COLO829 (cell line): ENCODE results near the gene EPB42.
"Not testable (repeated sequence)": the region's sequence is repeated elsewhere in the genome, so short reads cannot be mapped to it uniquely, and the experiment has no call there.

Experiments
- DNase-seq: peaks from one replicate; pipeline ENCODE4 v3.0.0; 2012; ENCODE audit warnings: low spot score

The EPB42 gene

DNA sequence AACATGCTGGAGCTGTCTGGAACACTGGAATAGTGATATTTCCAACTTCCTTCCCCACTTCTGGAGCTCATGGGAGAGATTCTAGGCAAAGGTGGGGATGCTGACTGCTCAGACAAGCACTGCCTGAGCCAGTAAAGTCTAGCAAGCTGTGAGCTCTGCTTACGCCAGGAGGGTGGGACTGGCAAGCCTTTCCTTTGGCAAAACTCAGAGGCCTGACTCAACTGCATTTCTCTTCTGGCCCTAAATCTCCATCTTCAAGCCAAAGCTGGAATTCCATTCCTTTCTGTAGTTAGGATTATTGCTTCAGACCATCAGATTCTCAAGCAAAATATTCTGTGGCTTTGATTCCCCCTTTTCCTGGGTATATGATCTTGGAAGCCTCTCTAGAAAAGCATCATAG, 20.3 kb upstream of the EPB42 start:
- no peak for DNase-seq

GRCh38 chr15:43239732-43240491, 19.1 kb upstream of the EPB42 start:
- peak; percentile 15 for DNase-seq

GRCh38 chr15:43238671-43239131, 17.9 kb upstream of the EPB42 start:
- no peak for DNase-seq

DNA sequence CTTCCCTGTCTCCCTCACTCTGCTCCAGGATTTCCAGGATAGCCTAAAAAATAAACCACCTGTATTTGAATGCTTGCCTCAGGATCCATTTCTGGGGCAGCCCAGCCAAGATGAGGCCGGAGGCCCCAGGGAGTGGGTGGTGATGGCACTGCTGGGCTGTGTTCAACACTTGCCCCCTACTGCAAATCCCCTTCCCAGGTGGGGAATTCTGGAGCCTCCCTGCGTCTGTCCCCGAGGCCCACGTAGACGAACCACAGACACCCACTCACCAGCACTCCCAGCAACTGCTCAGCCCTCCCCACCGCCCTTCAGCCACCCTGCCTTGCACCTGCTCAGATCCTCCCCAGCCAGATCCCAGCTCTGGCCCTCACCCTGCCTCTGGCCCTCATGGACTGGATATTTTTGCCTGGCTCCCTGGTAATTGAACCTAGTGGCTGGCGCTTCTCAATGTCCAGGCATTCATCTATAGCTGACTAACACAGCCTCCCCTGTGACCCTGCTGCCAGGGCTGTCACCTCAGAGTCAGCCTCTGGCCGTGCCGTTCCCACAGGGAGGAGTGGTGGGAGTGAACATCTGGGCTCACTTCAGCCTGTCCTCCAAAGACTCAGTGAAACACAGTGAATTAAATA, 17.1 kb upstream of the EPB42 start:
- no peak for DNase-seq

GRCh38 chr15:43235536-43235935, 14.7 kb upstream of the EPB42 start:
- DNase-seq, result no peak

DNA sequence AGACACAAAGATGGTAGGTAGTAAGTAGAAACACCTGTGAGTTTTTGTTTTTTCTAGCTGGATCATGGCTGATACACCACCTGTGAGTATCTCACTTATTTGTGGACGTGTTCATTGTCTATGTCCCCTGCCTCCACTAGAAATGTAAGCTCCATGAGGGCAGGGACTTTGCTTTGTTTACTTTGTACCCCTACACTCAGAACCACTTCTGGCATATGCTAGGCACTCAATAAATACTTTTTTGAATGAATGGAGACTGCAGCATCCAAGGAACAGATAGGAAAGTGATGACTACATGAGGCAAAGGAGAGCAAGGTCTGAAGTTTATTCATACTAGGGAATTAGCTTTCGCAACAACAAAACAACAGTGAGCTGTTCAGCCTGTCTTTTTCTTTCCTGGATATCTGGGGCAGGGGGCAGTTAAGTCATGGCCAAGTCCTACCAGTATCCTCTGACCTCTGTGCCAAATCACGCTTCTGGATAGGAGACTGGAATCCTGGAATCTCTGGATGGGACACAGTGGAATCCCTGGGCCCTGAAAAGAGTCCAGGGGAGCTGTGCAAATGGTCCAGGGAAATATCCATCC, 11.6 kb upstream of the EPB42 start:
- no peak for DNase-seq

GRCh38 chr15:43230640-43231115, 9.9 kb upstream of the EPB42 start:
- DNase-seq, result no peak

DNA sequence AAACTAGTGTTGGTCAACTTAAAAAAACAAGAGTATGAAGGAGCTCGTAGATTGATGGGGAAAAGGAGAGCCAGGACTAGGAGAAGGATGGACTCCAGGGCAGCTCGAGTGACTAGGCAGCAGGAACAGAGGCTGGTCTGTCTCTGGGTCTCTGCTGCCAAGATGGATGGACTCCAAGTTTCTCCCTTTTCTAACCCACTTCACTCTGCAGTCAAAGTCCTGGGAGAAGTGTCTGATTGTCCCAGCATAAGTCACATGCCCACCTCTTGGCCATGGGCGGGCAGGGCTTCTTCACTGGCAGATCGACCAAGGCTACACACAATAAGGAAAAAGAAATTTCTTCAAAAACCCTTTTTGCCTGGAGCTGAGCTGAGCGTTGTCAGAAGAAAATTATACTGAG, 9.2 kb upstream of the EPB42 start:
- DNase-seq, result peak; percentile 37

DNA sequence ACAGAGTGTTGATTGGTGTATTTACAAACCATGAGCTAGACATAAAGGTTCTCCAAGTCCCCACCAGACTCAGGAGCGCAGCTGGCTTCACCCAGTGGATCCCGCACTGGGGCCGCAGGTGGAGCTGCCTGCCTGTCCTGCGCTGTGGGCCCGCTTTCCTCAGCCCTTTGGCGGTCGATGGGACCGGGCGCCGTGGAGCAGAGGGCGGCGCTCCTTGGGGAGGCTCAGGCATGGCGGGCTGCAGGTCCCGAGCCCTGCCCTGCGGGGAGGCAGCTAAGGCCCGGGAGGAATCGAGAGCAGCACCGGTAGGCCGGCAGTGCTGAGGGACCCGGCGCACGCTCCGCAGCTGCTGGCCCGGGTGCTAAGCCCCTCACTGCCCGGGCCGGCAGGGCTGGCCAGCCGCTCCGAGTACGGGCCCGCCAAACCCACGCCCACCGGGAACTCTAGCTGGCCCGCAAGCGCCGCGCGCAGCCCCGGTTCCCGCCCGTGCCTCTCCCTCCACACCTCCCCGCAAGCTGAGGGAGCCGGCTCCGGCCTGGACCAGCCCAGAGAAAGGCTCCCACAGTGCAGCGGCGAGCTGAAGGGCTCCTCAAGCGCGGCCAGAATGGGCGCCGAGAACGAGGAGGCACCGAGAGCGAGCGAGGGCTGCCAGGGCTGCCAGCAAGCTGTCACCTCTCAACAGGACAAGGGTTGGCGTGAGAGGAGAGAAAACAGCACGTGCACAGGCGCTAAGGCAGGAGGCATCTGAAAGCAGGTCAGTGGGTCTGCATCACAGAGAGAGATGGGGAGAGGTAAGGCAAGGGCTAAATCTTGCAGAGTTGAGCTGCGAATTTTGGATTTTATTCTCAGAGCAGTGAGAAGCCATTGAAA, 5.9 kb upstream of the EPB42 start:
- no peak for DNase-seq

GRCh38 chr15:43225950-43226255, 5.1 kb upstream of the EPB42 start:
- not testable (repeated sequence) for DNase-seq

- DNase-seq, result peak; percentile 49
Observed at GRCh38 chr15:43225201-43225949, 4.6 kb upstream of the EPB42 start.

DNA sequence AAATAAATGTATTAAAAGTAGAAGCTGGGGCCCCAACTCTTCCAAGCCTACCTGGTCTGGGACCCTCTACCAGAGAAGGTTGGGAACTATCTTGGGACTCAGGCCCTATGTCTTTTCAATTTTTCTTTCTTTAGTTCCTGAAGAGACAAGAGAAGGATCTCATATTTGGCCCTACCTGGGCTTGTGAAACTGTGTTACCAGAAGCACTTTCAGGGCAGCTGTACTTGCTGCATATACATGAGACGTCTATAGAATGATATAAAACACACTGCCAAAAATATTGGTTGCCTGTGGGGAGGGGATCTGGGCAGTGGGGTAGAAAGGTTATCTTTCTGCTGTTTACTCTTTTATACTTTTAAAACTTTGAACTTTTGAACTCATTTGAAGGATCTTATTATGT, 604 bp upstream of the EPB42 start:
- DNase-seq, result no peak

- no peak for DNase-seq
Observed at GRCh38 chr15:43219929-43220928, 589 bp downstream of the EPB42 start.

GRCh38 chr15:43218908-43219706, 1.7 kb downstream of the EPB42 start:
- peak; percentile 38 for DNase-seq

GRCh38 chr15:43215961-43216360, 4.9 kb downstream of the EPB42 start:
- peak; percentile 32 for DNase-seq

DNA sequence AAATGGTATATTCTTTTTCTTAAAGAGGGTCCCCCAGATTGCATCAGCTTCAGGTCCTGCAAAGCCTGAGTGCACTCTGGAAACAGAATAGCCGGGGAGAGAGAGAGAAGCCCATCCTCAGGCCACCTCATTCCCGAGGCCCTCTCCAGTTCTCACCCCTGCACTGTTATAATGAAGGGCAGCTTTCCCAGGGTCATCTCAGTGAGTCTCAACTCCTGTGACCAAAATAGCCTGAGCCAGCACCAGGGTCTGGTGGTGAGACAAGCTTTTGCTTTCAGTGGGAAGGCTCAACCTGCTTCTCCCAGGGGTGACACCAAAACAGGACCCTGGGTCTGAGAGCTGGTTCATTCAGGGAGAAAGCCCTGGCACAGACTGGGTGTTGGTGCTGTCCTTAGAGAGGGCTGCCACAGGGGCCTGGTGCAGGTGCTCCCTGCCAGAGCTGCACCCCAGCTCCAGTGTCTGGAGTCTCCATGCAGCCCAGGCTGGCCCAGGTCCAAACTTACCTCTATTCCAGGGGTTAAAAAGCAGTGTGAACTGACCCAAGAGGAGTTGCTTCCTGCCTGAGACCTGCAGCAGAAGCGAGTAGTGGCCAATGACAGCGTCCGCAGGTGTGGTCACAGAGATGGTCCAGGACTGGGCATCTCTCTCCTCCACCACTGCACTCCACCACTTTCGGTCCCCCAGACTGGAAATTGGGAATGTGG, 6.1 kb downstream of the EPB42 start:
- no peak for DNase-seq

DNA sequence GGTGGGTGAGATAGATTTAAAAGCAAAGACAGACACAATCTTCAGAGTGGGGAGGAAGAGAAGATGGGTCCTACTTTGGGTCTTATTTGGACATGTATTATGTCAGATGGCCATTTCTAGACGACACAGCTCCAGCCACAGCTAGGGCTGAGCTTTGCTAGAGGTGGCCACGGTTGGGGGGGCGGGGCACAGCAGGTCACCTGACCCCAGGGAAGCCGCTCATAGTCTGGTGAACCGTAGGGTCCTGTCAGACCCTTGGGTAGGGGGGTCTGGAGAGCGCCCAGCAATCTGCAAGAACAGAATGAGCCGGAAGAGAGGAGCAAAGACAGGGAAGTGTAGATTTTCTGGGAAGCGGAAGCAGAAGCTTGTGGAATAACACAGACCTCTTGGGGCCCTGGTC, 6.6 kb downstream of the EPB42 start:
- DNase-seq, result no peak

DNA sequence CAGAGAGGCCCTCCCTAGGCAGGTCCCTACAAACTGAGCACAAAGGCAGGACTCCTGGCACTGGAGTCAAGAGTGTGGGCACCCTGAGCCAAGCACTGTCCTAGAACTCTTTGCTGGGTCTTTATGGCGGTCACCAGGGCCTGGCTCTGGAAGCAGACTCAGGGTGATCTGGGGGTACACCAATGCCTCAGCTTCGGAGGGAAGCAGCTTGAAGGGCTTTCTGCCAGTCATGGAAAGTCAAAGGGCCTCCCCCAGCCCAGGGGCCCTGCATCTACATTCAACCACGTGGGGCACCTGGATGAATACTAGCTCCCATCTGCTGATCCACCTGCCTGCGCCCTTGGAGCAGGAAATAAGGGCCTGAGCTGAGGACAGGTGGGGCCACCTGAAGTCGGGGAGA, 7.4 kb downstream of the EPB42 start:
- DNase-seq, result no peak

DNA sequence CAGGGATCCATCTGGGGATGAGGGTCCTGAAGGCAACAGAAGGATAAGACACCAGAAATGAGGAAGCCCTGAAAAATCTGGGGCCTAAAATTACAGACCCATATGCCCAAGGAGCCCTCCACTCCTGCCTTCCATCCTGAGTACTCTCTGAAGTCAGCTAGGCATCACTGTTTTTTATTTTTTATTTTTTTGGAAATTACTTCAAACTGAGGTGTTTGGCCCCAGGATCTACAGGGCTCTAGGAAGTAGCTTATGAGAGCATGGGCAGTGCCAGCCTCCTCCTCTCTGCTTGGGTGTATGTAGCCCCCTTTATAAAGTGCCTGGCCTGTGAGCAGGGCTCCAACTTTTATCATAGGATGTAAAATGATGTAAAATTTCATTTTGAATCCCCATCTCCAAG, 7.9 kb downstream of the EPB42 start:
- no peak for DNase-seq
